Superior temporal gyrus (tissue), 1 donor: ENCODE data around the gene COL15A1.

Experiments used
- DNase-seq: peaks from one replicate; pipeline ENCODE4 v3.0.0-alpha.2; 2016; ENCODE audit errors: extremely low spot score

COL15A1 gene

DNA sequence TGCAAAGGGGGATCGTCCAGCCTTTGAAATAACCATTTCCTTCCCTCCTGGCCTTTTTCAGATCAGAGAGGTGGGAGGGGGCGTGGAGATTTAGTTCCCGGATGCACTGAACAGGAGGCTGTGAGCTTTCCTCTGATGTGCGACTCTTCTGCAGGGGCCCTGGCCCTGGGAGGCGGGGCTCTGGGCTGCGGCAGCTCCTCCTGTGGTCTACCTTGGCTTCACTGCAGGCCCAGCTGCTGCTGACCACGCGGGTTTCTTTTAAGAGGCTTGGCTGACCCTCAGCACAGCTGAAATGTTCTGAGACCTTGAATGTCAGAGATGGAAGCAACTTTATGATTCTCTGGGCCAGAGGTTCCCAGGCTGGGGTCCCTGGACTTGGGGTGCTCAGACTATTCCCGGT is 27.0 kb upstream of the COL15A1 start:
- DNase-seq: no peak

- no peak for DNase-seq
Observed at GRCh38 chr9:98917746-98918487, 25.8 kb upstream of the COL15A1 start.

- DNase-seq: no peak
Observed at GRCh38 chr9:98921732-98922131, 22.0 kb upstream of the COL15A1 start.

- no peak for DNase-seq
Observed at GRCh38 chr9:98922721-98923435, 20.8 kb upstream of the COL15A1 start.

DNA sequence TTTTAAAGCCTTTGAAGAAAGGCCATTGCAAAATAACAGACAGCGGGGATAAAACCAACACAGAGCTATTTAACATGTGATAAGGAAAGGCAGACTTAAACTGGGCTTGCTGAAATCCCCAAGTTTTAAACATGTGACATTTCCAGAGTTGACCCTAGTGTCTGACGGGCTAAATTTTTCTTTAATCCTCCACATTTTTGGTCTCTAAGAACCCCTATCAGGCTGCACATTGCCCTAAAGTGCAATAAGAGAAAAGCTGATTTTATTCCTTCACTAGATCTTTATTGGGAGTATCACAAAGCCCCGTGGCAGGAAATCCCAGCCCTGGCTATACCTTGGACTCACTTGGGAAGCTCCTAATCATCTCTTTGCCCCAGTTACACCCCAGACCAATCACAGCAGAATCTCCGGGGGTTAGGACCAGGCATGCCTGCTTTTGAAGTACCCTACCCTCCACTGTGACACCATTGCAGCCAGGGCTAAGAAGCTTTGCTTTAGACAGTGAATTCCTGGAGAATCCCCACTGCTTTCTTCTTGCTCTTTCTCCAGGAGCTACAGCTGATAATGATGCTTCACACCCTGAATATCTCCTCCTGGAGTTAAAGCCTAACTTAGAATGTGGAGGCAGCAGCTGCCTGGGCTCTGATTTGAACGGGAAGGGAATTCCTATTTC is 20.1 kb upstream of the COL15A1 start:
- DNase-seq: no peak

DNA sequence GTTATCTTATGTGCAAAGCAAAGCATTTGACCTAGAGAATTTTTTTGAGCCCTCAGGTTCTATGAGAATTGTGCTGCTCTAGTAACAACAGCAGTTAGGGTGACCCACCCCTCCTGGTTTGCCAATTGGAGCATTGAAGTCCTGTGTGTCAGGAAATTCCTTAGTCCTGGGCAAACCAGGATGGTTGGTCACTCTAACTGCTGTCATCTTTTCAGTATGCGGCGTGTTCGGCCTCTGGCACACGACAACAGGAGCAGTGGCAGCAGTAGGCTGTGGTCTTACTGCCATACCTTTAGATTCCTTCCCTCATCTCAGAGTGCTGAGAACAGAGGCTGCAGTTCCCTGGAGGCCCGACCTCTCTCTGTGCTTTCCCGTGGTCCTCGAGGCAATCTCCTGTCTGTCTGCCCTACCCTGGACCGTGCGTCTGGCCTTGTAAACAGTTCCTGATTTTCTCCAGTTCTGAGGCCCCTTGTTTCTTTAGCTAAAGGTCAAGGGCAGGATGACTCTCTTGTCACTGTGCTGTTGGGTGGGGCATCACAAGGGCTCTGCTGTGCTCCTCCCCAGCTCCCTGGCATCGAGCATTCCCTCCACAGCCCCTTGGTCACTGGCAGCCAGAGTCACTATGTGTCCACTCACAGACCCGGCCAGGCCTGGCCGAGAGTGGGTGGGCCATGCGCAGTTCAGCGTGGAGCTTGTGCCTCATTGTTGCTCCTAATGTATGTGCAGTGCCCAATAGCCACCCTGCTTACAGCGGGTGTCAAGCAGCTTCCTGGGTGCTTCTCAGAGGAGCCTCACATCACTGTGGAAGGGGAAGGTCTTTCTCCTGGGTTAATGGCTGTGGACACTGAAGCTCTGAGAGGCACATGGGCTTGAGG is 18.5 kb upstream of the COL15A1 start:
- DNase-seq: no peak

GRCh38 chr9:98925956-98926355 is 17.8 kb upstream of the COL15A1 start:
- DNase-seq: no peak

DNA sequence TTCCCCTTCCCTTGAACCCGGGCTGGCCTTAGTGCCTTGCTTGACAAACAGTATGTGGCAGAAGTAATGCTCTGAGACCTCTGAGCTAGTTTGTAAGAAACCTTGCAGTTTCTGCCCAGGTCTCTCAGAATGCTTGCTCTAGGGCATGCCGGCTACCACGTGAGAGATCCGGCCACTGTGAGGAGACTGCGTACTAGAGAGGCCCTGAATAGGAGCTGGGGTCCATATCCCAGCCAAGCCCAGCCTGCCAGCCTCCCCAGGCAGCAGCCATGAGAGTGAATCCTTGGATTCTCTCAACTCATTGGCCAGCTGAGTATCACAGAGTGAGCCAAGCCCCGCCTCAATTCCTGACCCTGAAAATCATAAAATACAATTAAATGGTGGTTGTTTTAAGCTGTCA is 16.0 kb upstream of the COL15A1 start:
- DNase-seq: no peak

DNA sequence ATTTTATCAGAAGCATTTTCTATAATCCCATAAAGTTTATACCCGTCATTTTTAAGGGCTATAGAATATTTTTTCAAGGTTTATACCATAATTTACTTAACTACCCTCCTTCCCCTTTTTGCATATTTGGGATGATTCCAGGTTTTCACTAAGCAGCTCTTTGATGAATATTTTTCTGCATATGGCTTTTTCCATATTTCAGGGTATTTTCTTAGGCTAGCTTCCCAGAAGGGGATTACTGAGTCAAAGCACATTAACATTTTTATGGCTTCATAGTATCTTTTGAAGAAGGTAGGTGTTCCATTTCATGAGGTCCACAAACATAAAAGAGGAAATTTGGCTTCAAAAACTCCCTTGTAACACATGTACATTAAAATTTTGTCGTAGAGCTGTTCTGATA is 14.6 kb upstream of the COL15A1 start:
- DNase-seq: no peak

DNA sequence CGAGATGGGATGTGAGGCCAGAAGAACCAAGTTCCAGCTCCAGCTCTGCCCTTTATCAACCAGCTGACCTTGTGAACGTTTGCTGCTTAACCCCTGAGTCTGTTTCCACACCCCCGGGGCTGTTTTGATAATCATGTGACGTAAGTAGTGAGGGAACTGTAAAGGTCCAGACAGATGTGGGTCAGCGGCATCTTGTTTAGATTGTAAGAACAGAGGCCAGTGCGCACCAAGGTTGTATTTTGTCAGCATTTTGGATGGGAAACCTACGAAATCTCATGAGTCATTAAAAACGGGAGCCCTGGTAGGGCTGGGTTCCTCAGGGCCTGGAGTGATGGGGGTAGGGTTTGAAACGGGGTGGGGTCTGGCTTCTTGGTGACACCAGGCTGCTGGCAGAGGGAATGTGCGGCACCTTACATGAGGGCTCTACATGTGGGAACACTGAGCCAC is 13.8 kb upstream of the COL15A1 start:
- no peak for DNase-seq

DNA sequence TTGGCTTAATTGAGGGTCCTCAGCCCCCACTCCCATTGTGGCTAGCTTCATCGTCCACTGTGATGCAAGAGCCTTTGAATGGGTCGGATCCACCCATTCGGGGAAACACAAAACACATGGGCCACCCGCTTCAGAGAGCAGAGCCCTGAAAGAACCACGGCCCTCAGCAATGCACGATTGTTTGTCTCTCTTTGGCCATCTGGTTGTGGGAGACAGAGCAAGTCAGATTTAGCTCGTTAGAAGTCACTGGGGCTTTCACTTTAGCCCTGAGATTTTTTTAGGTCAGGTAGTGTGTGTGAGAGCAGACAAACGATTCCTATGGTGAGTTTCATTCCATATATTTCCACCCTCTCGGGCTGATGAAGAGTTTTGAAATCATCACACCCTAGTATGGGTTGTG is 12.9 kb upstream of the COL15A1 start:
- DNase-seq: no peak

GRCh38 chr9:98931600-98932389 is 11.9 kb upstream of the COL15A1 start:
- DNase-seq: no peak

DNA sequence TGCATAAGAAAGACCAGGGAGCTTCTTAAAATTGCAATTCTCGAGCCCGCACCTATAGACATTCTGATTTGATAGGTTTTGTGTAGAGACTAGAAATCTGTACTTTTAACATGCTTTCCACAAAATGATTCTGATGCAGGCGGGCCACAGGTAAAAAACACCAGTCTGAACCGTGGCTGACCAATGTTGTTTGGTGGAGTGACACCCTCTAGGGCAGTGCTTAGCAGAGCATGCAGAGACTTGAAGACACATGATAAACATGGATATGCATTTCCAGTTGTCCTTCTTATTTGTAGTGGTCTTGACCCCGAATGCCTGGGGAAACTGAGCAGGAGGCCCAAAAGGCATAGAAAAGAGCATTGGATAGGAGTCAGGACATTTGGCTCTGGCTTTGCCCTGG is 10.5 kb upstream of the COL15A1 start:
- no peak for DNase-seq

DNA sequence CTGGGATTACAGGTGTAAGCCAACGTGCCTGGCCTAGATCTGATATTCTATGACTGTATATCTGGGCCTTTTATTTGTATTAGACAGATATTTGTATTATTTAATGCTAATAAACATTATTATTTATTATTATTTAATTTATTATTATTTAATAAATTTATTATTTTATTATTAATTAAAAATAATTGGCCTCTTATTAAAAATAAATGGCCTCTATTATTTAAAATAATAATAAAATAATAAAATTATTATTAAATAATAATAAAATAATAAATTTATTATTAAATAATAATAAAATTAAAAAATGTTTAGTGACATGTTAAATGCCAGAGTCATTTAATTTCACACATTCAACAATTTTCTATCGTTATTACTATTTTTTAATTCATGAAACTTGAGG is 9.8 kb upstream of the COL15A1 start:
- DNase-seq: no peak

DNA sequence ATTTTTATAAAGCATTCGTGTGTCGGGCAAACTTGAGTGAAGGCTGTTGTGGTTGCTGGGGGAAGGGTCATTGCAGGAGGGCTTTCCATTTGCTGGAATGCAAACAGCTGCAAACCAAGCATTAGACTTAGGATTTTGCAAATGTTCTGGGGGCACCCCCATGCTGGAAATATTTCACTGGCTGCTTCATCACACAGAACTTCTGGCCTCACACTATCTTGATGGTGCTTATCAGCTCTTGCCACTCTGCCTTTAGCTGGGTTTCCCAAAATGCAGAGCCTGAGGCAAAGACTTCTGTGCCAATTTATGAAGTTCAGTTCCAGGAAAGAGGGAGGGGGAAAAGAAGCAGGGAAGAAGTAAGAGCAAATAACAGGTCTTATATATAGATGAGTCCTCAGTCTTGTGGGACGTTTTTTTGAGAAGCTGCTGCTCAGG is 8.6 kb upstream of the COL15A1 start:
- no peak for DNase-seq

GRCh38 chr9:98940276-98940675 is 3.4 kb upstream of the COL15A1 start:
- DNase-seq: no peak

DNA sequence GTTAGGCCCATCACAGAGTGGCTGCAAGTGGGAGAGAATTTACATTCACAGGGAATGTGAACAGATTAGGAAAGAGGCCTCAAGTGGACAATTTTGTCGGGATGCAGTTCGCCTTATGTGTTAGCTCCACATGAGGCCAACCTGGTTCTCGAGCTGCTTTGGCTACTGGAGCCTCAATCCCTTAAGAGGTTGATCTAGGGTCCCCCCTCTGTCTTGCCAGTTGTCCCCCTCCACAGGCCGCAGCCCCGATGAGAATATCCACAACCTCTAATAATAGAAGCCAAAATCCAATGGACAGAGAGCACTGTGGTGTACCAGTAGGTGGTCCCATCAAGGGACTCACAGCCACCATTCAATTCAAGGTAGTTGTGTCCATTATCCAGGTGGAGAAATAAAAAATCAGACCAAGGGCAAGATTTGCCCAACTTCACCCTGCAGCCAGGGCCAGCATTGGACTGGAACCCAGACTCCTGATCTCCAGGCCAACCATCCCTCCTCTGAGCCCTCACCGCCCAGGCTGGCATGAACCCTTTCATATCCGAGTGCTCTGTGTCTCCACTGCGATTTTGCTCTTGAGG is 1.7 kb upstream of the COL15A1 start:
- DNase-seq: no peak

- no peak for DNase-seq
Observed at GRCh38 chr9:98942906-98943681, 613 bp upstream of the COL15A1 start.

GRCh38 chr9:98944057-98944733 is 488 bp downstream of the COL15A1 start:
- no peak for DNase-seq
